GM18868 (cell line): Measurements from ENCODE around the gene COX6B2.
A peak's percentile ranks its signal among the peaks of the same experiment; 100 is the strongest.
"Not testable (repeated sequence)": the region's sequence is repeated elsewhere in the genome, so short reads cannot be mapped to it uniquely, and the experiment has no call there.

Experiments
- ATAC-seq: cut with Tn5 transposase; IDR thresholded peaks from one replicate; pipeline ENCODE4 v1.9.1; 2021; ENCODE audit warnings: mild to moderate bottlenecking, moderate library complexity; ENCODE audit not compliant: unreplicated experiment

Gene COX6B2

GRCh38 chr19:55354698-55355212, at the start of gene COX6B2:
Gene COX6B2 (minus strand): TSS chr19:55354719. CDS start chr19:55354521, 198 bp downstream.
- ATAC-seq = no peak

GRCh38 chr19:55402509-55402908, 48.0 kb upstream of the COX6B2 start:
- no peak for ATAC-seq

DNA sequence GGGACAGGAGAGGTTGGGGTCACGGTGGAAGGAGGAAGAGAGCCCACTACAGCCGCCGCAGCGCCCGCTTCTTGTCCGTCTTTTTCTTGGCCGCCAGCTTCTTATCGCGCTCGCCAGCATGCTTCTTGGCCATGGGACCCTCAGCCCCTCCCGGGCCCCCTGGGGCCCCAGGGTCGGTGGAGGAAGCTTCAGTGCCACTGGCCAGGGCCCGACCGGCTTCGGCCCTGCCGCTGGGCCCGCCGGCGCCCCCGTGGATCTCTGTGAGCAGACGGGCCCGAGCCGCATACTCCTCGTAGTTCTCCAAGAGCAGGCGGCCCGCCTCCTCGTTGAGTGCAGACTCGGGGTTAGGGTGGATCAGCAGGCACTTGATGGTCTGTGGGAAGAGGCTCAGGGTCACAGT, 46.9 kb upstream of the COX6B2 start:
- ATAC-seq = not testable (repeated sequence)

- ATAC-seq = no peak
Measured at GRCh38 chr19:55400281-55401087, 46.0 kb upstream of the COX6B2 start.

- ATAC-seq = no peak
Measured at GRCh38 chr19:55398200-55398925, 43.8 kb upstream of the COX6B2 start.

DNA sequence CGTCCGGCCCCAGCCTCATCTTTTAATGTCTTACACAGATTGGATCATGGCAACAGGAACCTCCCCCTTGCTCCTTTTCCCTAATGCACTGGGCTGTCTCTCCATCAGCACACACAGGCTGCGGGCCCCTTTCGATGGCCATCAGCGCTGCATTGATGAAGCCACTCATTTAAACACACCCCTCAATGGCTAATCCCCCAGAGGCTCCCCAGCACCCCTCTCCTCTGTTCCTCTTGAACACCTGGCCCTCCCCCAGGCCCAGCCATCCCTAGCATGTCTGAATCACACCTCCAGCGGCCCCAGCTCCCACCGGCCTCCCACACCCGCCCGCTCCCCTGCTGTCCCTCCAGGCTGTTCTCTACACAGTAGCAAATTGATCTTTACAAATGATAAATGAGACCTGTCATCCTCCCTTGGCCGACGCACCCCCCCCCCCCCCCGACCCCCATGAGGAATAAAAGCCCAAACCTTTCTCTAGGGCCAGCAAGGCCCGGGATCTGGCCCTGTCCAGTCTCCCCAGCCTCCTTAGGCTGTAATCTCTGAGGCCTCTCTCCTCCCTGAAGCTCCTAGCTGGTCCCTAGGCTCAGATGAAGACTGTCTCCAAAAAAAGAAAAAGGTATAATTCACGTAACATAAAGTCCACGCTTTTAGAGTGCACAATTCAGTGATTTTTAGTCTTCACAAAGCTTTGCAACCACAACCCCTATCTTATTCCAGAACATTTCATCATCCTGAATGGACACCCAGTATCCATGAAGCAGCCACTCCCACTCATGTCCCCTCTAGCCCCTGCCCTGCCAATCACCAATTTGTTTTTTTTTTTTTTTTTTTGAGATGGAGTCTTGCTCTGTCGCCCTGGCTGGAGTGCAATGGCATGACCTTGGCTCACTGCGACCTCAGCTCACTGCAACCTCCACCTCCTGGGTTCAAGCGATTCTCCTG, 38.6 kb upstream of the COX6B2 start:
- ATAC-seq = no peak

- no peak for ATAC-seq
Measured at GRCh38 chr19:55391702-55392615, 37.4 kb upstream of the COX6B2 start.

- no peak for ATAC-seq
Measured at GRCh38 chr19:55391191-55391670, 36.7 kb upstream of the COX6B2 start.

- ATAC-seq = no peak
Measured at GRCh38 chr19:55390461-55390880, 36.0 kb upstream of the COX6B2 start.

DNA sequence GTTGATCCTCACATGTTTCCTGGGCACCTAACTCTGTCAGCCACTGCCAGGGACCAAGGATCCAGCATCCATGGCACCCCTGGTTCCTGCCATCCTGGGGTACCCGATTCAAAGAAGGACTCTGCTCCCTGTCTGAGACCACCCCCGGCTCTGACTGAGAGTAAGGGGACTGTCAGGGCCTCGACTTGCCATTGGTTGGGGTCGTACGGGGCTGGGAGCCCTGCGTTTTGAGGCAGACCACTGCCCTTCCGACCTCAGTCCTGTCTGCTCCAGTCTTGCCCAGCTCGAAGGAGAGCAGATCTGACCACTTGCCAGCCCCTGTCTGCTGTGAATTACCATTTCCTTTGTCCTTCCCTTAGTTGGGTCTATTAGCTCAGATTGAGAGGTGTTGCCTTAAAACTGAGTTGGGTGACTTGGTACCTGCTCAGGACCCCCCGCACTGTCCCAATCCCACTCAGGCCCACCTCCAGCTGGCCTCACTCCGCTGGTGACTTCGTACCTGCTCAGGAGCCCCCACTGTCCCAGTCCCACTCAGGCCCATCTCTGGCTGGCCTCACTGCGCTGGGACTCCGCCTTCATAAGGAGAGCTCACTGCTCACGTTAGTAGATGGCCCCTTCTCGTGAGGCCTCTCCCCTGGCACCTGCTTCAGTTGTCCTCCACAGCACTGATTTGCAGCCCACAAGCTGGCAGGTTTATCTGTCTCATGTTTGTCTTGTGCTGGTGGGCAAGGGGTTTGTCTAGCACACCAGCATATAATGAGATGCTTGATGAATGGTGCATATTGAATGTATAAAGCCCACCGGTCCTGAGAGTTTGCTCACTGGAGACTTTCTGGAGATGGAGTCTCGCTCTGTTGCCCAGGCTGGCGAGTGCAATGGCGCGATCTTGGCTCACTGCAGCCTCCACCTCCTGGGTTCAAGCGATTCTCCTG, 35.1 kb upstream of the COX6B2 start:
- ATAC-seq = no peak

DNA sequence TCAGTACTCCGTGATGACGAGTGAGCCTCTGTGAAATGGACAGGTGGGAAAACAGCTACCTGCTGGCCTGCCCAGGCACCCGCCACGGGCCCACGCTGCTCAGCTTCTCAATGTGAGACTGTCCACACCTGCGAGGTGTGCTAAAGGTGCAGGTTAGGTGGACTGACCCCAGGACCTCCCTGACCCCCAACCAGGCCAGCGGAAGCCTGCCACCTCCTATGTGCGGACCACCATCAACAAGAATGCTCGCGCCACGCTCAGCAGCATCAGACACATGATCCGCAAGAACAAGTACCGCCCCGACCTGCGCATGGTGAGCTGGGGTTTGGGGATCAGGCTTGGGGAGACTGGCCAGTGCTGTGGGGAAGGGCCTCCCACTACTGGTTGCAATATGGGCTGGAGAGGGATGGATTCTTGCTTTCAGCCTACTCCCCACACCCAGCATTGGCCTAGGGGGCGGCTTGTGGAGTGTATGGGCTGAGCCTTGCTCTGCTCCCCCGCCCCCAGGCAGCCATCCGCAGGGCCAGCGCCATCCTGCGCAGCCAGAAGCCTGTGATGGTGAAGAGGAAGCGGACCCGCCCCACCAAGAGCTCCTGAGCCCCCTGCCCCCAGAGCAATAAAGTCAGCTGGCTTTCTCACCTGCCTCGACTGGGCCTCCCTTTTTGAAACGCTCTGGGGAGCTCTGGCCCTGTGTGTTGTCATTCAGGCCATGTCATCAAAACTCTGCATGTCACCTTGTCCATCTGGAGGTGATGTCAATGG, 33.4 kb upstream of the COX6B2 start:
- ATAC-seq = no peak

DNA sequence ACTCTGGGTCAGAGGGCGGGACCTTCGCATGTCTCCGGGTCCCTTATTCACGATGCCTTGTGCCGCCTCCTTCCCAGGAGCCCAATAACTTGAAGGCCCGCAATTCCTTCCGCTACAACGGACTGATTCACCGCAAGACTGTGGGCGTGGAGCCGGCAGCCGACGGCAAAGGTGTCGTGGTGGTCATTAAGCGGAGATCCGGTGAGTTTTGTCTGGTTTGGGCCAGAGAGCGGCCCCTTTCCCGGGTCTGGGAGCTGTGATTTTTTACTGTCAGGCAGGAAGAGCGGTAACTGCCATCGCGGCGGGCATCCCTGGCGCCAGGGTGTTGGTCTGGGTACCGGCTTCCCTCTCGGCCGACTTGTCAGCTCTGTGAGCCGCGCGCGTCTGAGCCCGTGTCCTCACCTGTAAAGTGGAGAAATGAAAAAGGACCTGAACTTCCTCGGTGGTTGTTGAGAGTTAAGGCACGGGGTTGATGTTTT, 32.0 kb upstream of the COX6B2 start:
- no peak for ATAC-seq

- ATAC-seq = peak; percentile 69
Measured at GRCh38 chr19:55385724-55386492, 31.4 kb upstream of the COX6B2 start, which contains the start of gene RPL28. Gene RPL28 (plus strand): TSS chr19:55385932. CDS start chr19:55386358, 426 bp downstream.

DNA sequence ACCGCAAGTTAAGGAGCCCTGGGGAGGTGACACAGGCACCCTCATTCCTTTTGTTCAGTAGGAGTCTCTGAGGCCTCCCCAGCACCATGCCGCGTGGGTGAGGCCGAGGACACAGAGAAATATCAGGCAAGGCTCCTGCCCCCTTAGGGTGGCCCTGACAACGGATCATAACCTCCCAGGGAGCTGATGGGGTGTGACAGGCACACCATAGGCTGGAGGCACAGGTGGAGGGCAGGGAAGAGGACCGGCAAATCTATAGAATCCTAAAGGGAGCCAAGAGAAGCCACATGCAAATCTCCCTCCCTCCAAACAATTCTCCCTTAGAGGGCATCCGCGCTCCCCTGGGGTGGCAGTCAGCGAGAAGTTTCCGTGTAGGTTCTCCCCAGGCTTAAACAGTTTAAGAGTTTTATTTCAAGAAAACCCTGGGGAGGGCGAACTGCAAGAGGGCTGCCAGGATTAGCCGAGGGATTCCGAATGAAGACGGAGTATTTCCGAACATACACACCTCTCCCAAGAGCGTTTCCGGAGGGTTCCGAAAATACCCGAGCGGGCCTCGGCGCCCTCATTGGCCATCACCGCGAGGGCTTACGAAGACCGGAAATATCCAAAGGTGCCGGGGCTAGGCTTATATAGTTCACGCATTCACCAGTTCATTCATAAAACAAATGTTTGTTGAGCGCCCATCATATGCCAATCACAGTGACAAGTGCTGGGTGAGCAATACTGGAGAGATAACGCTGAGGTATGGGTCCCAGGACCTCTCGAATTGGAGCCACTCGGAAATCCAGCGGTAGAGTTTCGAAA, 30.6 kb upstream of the COX6B2 start:
- ATAC-seq = peak; percentile 56

- no peak for ATAC-seq
Measured at GRCh38 chr19:55384131-55384919, 29.8 kb upstream of the COX6B2 start, which contains the start of gene TMEM238. Gene TMEM238 (minus strand): TSS chr19:55384292. CDS start chr19:55384259, 33 bp downstream.
